ENCODE data around the gene ACSL5.

- TF ChIP-seq EZH2phosphoT487 (IDR thresholded peaks at IDR 0.05; ENCODE audit: insufficient read depth, low read depth) (no peak), EZH2 (IDR thresholded peaks at IDR 0.05; ENCODE audit: insufficient read depth, poor library complexity, severe bottlenecking) (no peak)
Measured at GRCh38 chr10:112426111-112426510, 52.2 kb downstream of the ACSL5 start.
